H1 (cell line): ENCODE data around the gene SPSB2. TPM values are rescaled to one million over a fixed set of nuclear protein-coding genes. Genes with fewer than 3 reads are reported as not detected.
A peak's percentile ranks its signal among the peaks of the same experiment; 100 is the strongest.

Source experiments
- CTCF ChIA-PET: fragments of 300-600 bp; sonication (Branson Sonifier 250); formaldehyde crosslinking; loops from one replicate; lab custom pipeline; 2021; ENCODE audit not compliant: partially characterized antibody; lab: Charles Lee
- POLR2A ChIA-PET: fragments of 300-600 bp; sonication (Branson Sonifier 250); formaldehyde crosslinking; loops from one replicate; lab custom pipeline; 2021; ENCODE audit warnings: inconsistent platforms; ENCODE audit not compliant: partially characterized antibody; lab: Charles Lee
- DNase-seq, 2 experiments: peaks; one replicate each; pipeline versions ENCODE4 v3.0.0 to v3.0.0-alpha.2; 2010 to 2022; ENCODE audit warnings: low spot score in 2 of 2, low read depth in 1 of 2, mixed read lengths in 1 of 2
- FAIRE-seq: peaks from 2 replicates; lab custom pipeline; 2011; peaks lifted over from hg19 to GRCh38; lab: Jason Lieb, UNC
- H2AFZ ChIP-seq: 2 replicates; pipeline ENCODE4 v1.8.1; 2012; ENCODE audit warnings: low read length, inconsistent platforms
- H2AK5ac ChIP-seq: 2 replicates; pipeline ENCODE4 v1.6.1; 2013; ENCODE audit warnings: low read depth, low read length
- H2BK120ac ChIP-seq: replicated peaks from 2 replicates; pipeline ENCODE3; 2013; ENCODE audit warnings: low read depth, low read length, inconsistent platforms
- H2BK12ac ChIP-seq: 2 replicates; pipeline ENCODE4 v1.6.1; 2013; ENCODE audit warnings: low read depth, low read length
- H2BK15ac ChIP-seq: 2 replicates; pipeline ENCODE4 v1.6.1; 2013; ENCODE audit warnings: low read length
- H2BK20ac ChIP-seq: 2 replicates; pipeline ENCODE4 v1.6.1; 2013; ENCODE audit warnings: low read length
- H2BK5ac ChIP-seq: 2 replicates; pipeline ENCODE4 v1.6.1; 2013; ENCODE audit warnings: low read depth, low read length
- H3K14ac ChIP-seq: 2 replicates; pipeline ENCODE4 v1.6.1; 2013; ENCODE audit warnings: inconsistent platforms; ENCODE audit not compliant: insufficient read length
- H3K18ac ChIP-seq: 2 replicates; pipeline ENCODE4 v1.6.1; 2013; ENCODE audit warnings: low read length; ENCODE audit errors: extremely low read depth
- H3K23ac ChIP-seq: 2 replicates; pipeline ENCODE4 v1.6.1; 2013; ENCODE audit warnings: inconsistent platforms; ENCODE audit not compliant: insufficient read length
- H3K23me2 ChIP-seq: 2 replicates; pipeline ENCODE4 v1.6.1; 2013; ENCODE audit warnings: low read depth, low read length
- H3K27ac ChIP-seq: 2 replicates; pipeline ENCODE4 v1.6.1; 2011; ENCODE audit warnings: low read depth, low read length, inconsistent platforms
- H3K27me3 ChIP-seq, 4 experiments: replicated peaks in 1 of 4; 1 replicate in 1 of 4; 2 replicates in 3 of 4; pipeline versions ENCODE4 v1.6.1 to v1.8.1; 2011 to 2013; ENCODE audit warnings: low read length in 3 of 4, mild to moderate bottlenecking in 3 of 4, inconsistent platforms in 2 of 4, mixed read lengths in 2 of 4, moderate library complexity in 1 of 4; ENCODE audit not compliant: control insufficient read depth in 3 of 4, insufficient read depth in 3 of 4; ENCODE audit errors: extremely low read depth in 1 of 4
- H3K36me3 ChIP-seq, 4 experiments: 2 replicates each; pipeline versions ENCODE4 v1.6.1 to v1.8.1; 2011 to 2013; ENCODE audit warnings: mild to moderate bottlenecking in 4 of 4, low read length in 3 of 4, moderate library complexity in 2 of 4, control low read depth in 1 of 4, inconsistent platforms in 1 of 4; ENCODE audit not compliant: insufficient read depth in 4 of 4, control insufficient read depth in 2 of 4
- H3K4ac ChIP-seq: replicated peaks from 2 replicates; pipeline ENCODE3; 2013; ENCODE audit warnings: low read length, low read depth, mixed read lengths, inconsistent platforms; ENCODE audit not compliant: insufficient read length
- H3K4me1 ChIP-seq, 4 experiments: replicated peaks in 1 of 4; 1 replicate in 1 of 4; 2 replicates in 3 of 4; pipeline versions ENCODE4 v1.6.1 to v1.8.1; 2011 to 2013; ENCODE audit warnings: low read length in 3 of 4, inconsistent platforms in 2 of 4, mixed read lengths in 1 of 4; ENCODE audit not compliant: insufficient read depth in 4 of 4, control insufficient read depth in 3 of 4
- H3K4me2 ChIP-seq, 2 experiments: 2 replicates each; pipeline versions ENCODE4 v1.6.1 to v1.8.1; 2011 to 2013; ENCODE audit warnings: low read depth in 2 of 2, low read length in 2 of 2, control low read depth in 1 of 2, inconsistent platforms in 1 of 2, mild to moderate bottlenecking in 1 of 2; ENCODE audit not compliant: insufficient read depth in 1 of 2
- H3K4me3 ChIP-seq, 4 experiments: fragments of 200-600, 300-600 bp in 1 of 4; sonication (generic), shearing (Covaris generic), sonication (Bioruptor Twin) in 1 of 4; 2 replicates each; pipeline versions ENCODE4 v1.5.1 to v1.8.1; 2011 to 2016; ENCODE audit warnings: low read length in 4 of 4, low read depth in 3 of 4, control low read depth in 2 of 4, inconsistent platforms in 2 of 4, mild to moderate bottlenecking in 2 of 4, mixed read lengths in 1 of 4, moderate library complexity in 1 of 4; ENCODE audit not compliant: insufficient read depth in 2 of 4; ENCODE audit errors: extremely low read depth in 1 of 4
- H3K56ac ChIP-seq: replicated peaks from 2 replicates; pipeline ENCODE3; 2013; ENCODE audit warnings: low read depth, mild to moderate bottlenecking, mixed read lengths, low read length, inconsistent platforms; ENCODE audit not compliant: insufficient read length
- H3K79me1 ChIP-seq: 2 replicates; pipeline ENCODE4 v1.6.1; 2013; ENCODE audit warnings: low read depth, low read length, control low read depth
- H3K79me2 ChIP-seq, 2 experiments: 2 replicates each; pipeline versions ENCODE4 v1.6.1 to v1.8.1; 2012 to 2013; ENCODE audit warnings: low read length in 2 of 2, mild to moderate bottlenecking in 2 of 2, inconsistent platforms in 1 of 2; ENCODE audit not compliant: insufficient read depth in 2 of 2, control insufficient read depth in 1 of 2
- H3K9ac ChIP-seq, 4 experiments: replicated peaks in 1 of 4; 1 replicate in 1 of 4; 2 replicates in 3 of 4; pipeline versions ENCODE4 v1.6.1 to v1.8.1; 2011 to 2013; ENCODE audit warnings: low read depth in 3 of 4, low read length in 3 of 4, control low read depth in 2 of 4, mild to moderate bottlenecking in 2 of 4, moderate library complexity in 2 of 4, inconsistent platforms in 1 of 4; ENCODE audit errors: extremely low read depth in 1 of 4
- H3K9me3 ChIP-seq, 2 experiments: 2 replicates each; pipeline versions ENCODE4 v1.6.1 to v1.8.1; 2012 to 2013; ENCODE audit warnings: mild to moderate bottlenecking in 2 of 2, moderate library complexity in 2 of 2, control low read depth in 1 of 2, inconsistent platforms in 1 of 2, low read depth in 1 of 2, low read length in 1 of 2, mixed read lengths in 1 of 2; ENCODE audit not compliant: insufficient read depth in 2 of 2
- H4K20me1 ChIP-seq, 2 experiments: replicated peaks in 1 of 2; 2 replicates each; pipeline versions ENCODE3 to v1.8.1; 2011 to 2013; ENCODE audit warnings: inconsistent platforms in 2 of 2, low read length in 2 of 2, mild to moderate bottlenecking in 1 of 2; ENCODE audit not compliant: insufficient read depth in 2 of 2, control insufficient read depth in 1 of 2
- H4K5ac ChIP-seq: 2 replicates; pipeline ENCODE4 v1.6.1; 2013; ENCODE audit warnings: low read length, low read depth, mixed read lengths, inconsistent platforms; ENCODE audit not compliant: insufficient read length
- H4K8ac ChIP-seq: 2 replicates; pipeline ENCODE4 v1.8.0; 2013; ENCODE audit warnings: mild to moderate bottlenecking, moderate library complexity, low read length, inconsistent platforms; ENCODE audit not compliant: insufficient read depth; ENCODE audit errors: extremely low read depth
- H4K91ac ChIP-seq: replicated peaks from 2 replicates; pipeline ENCODE3; 2013; ENCODE audit warnings: low read length, mixed read lengths, inconsistent platforms; ENCODE audit not compliant: insufficient read length
- E2F6 ChIP-seq: IDR thresholded peaks from 2 replicates; pipeline ENCODE4 v1.6.1; 2012; ENCODE audit warnings: inconsistent platforms
- POLR2AphosphoS5 ChIP-seq: IDR thresholded peaks from 2 replicates; pipeline ENCODE4 v1.6.1; 2011; ENCODE audit warnings: low read depth, low read length
- SIX5 ChIP-seq: IDR thresholded peaks from 2 replicates; pipeline ENCODE4 v1.6.1; 2011; ENCODE audit warnings: mild to moderate bottlenecking, low read depth, low read length
- SP2 ChIP-seq: IDR thresholded peaks from 2 replicates; pipeline ENCODE4 v1.6.1; 2012; ENCODE audit warnings: mild to moderate bottlenecking, low read length, inconsistent platforms
- SUZ12 ChIP-seq: fragments of 200-600 bp; sonication (generic); IDR thresholded peaks from 2 replicates; pipeline ENCODE4 v1.6.1; 2012; ENCODE audit warnings: mild to moderate bottlenecking, inconsistent platforms, low read length, moderate library complexity, mixed read lengths
- TCF12 ChIP-seq: IDR thresholded peaks from 2 replicates; pipeline ENCODE4 v1.6.1; 2011; ENCODE audit warnings: low read depth, mild to moderate bottlenecking, low read length
- WGBS, 2 experiments: shearing (Covaris generic) in 1 of 2; methylation state at CpG; one replicate each; pipeline versions ENCODE4 v1.1.6 to v1.1.7; 2013 to 2015; ENCODE audit warnings: low lambda C conversion rate in 2 of 2, mixed read lengths in 2 of 2, inconsistent platforms in 1 of 2, low coverage in 1 of 2, missing lambda C conversion rate in 1 of 2; ENCODE audit not compliant: insufficient replicate concordance in 2 of 2, insufficient coverage in 1 of 2, insufficient read length in 1 of 2; ENCODE audit errors: extremely low coverage in 1 of 2, missing lambda C conversion rate in 1 of 2; 5-methylcytosine and 5-hydroxymethylcytosine counted together
- polyA plus RNA-seq, 7 experiments: library from polyadenylated mRNA; depleted of rRNA in 3 of 7; stranded (reverse) in 5 of 7; unstranded in 2 of 7; fragments of >200 nt in 5 of 7; fragments of 200-250 nt in 2 of 7; gene quantifications; 1 replicate in 5 of 7; 2 replicates in 1 of 7; 4 replicates in 1 of 7; pipeline versions ENCODE4 v1.2.1 to v1.2.3, GENCODE V29; 2011 to 2013; ENCODE audit warnings: missing spikeins in 2 of 7, mixed read lengths in 2 of 7
- total RNA-seq: library from RNA; stranded (reverse); fragmentation: NEBNext Ultra II Directional; extraction: Animal tissue kit (Norgen Biotek cat#: 25700); gene quantifications from 2 replicates; pipeline ENCODE4 v1.2.1, GENCODE V29; 2021

Gene SPSB2
- total and polyA plus RNA-seq, 2 of the 8 experiments (the other 6 are each of a cell fraction or from before 2014, with no cell fraction given) = 13.0 to 23.2 TPM

GRCh38 chr12:6869049-6870021, 3.8 kb downstream of the SPSB2 start:
- Histone ChIP-seq H3K79me1 (0 out of 2 replicates have a peak, but pooled peaks cover 4% of the 10 kb centered on the region), H3K23ac (no peak overlapping the region), H3K4me3 (peak overlapping the region; percentile 84 to 98 (median 86); a peak in 7 of 8 replicates), H4K5ac (no peak overlapping the region), H4K20me1 (peaks cover 25 to 30% of the 10 kb centered on the region in 2 experiments), H3K56ac (no peak overlapping the region), H2BK120ac (no peak overlapping the region), H3K27ac (no peak overlapping the region), H3K9ac (no peak overlapping the region; a peak in 1 of 7 replicates), H2BK15ac (no peak overlapping the region), H3K18ac (no peak overlapping the region), H2BK12ac (no peak overlapping the region), H3K4ac (no peak overlapping the region), H3K23me2 (peaks cover 21% of the 10 kb centered on the region), H3K4me1 (peaks cover 7 to 50% (median 25%) of the 10 kb centered on the region in 4 experiments), H2BK20ac (no peak overlapping the region), H4K8ac (0 out of 2 replicates have a peak overlapping the region, but pooled peaks have one; percentile 22), H3K14ac (no peak overlapping the region), H3K79me2 (peaks cover 0 to 22% of the 10 kb centered on the region in 2 experiments; a peak in 2 of 4 replicates), H4K91ac (no peak overlapping the region), H3K9me3 (no peaks in the 10 kb centered on the region), H2AFZ (no peak overlapping the region), H3K4me2 (peak overlapping the region; percentile 93 to 94), H3K36me3 (peaks cover 8 to 41% (median 18%) of the 10 kb centered on the region in 4 experiments), H3K27me3 (no peaks in the 10 kb centered on the region), H2AK5ac (no peak overlapping the region), H2BK5ac (0 out of 2 replicates have a peak overlapping the region, but pooled peaks have one; percentile 7)
- ChIA-PET POLR2A (interaction anchor here (0.7 to 18.9 kb wide), 34 partner anchors 9 to 337 kb away, joined by 3 to 588 read pairs (median 6); partner anchors contain the start of genes ATN1, C12orf57, CD4 and CDCA3), CTCF (interaction anchor here (0.5 to 10.4 kb wide), 48 partner anchors 9 to 334 kb away, joined by 3 to 216 read pairs (median 6); partner anchors contain the start of genes C12orf57, CDCA3, GNB3 and LRRC23)
- WGBS, 2 experiments = 61% methylated on average over 12 of the region's 12 CpGs; no CpG with 5 or more reads in 1 of the 2 experiments
- FAIRE-seq (peak; percentile 71), DNase-seq (peak in 1 of 2 experiments; percentile 97)
- TF ChIP-seq TCF12 (no peak), SP2 (no peak), SUZ12 (no peak), SIX5 (no peak), E2F6 (no peak), POLR2AphosphoS5 (no peak; the same call in 1 of the 2 replicates)
